GM18526 (cell line): ENCODE data around the gene PHF23.

ENCODE experiments used
- POLR2A ChIP-seq: IDR thresholded peaks from 3 replicates; pipeline ENCODE4 v1.6.1; 2011; ENCODE audit not compliant: insufficient read length; ENCODE audit errors: extremely low read depth

Gene PHF23

GRCh38 chr17:7239091-7240027, at the start of gene PHF23:
Gene PHF23, minus strand, starts transcription at chr17:7239457. Its CDS starts 178 bp downstream, at chr17:7239279.
- peak; percentile 32 for TF ChIP-seq POLR2A

- no peak for TF ChIP-seq POLR2A
Observed at GRCh38 chr17:7285679-7286078, 46.4 kb upstream of the PHF23 start.

GRCh38 chr17:7284911-7285310, 45.7 kb upstream of the PHF23 start:
- no peak for TF ChIP-seq POLR2A

- TF ChIP-seq POLR2A: no peak
Observed at GRCh38 chr17:7283471-7284216, 44.4 kb upstream of the PHF23 start.

GRCh38 chr17:7282752-7283321, 43.6 kb upstream of the PHF23 start:
- TF ChIP-seq POLR2A: no peak

GRCh38 chr17:7281953-7282751, 42.9 kb upstream of the PHF23 start:
- TF ChIP-seq POLR2A: no peak

- no peak for TF ChIP-seq POLR2A
Observed at GRCh38 chr17:7281074-7281952, 42.1 kb upstream of the PHF23 start, which contains the start of gene SLC2A4. Gene SLC2A4, plus strand, starts transcription at chr17:7281718. Its CDS starts 217 bp downstream, at chr17:7281935.

- TF ChIP-seq POLR2A: no peak
Observed at GRCh38 chr17:7280519-7281073, 41.3 kb upstream of the PHF23 start.

- TF ChIP-seq POLR2A: no peak
Observed at GRCh38 chr17:7279448-7279847, 40.2 kb upstream of the PHF23 start.

- TF ChIP-seq POLR2A: no peak
Observed at GRCh38 chr17:7266784-7267183, 27.5 kb upstream of the PHF23 start.

- TF ChIP-seq POLR2A: no peak
Observed at GRCh38 chr17:7263801-7264078, 24.5 kb upstream of the PHF23 start.

- TF ChIP-seq POLR2A: no peak
Observed at GRCh38 chr17:7262935-7263800, 23.9 kb upstream of the PHF23 start.

GRCh38 chr17:7262192-7262934, 23.1 kb upstream of the PHF23 start, which contains the start of gene CLDN7:
Gene CLDN7, minus strand, starts transcription at chr17:7262478. Its CDS starts 435 bp downstream, at chr17:7262043.
- no peak for TF ChIP-seq POLR2A
